ENCODE data around the gene MEGF11. TPM values are rescaled to one million over a fixed set of nuclear protein-coding genes. Genes with fewer than 3 reads are reported as not detected.
"Not testable (repeated sequence)": the region's sequence is repeated elsewhere in the genome, so short reads cannot be mapped to it uniquely, and the experiment has no call there.

MEGF11 gene
- total and polyA plus RNA-seq, 10 donors: 0.02 to 0.61 (median 0.23) TPM; not detected in 4

DNA sequence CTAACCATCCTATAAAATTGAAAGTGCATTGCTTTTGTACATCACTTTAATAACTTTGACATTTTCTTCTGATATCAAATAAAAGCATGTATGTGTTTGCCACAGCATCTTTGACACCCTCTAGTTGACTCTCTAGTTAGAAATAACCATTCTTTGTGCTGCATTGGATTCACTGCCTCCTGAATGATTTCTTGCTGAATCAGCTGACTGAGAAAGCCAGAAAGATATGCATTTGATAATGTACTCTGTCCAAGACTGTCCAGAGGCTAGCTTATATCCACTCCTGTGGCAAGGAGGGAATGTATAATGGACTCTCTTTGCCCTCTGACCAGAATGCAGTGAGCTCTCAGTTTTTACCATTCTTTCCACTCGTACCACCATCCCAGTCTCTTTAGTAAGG lies 378.1 kb downstream of the MEGF11 start:
- intact Hi-C loops (cut with DNase I; ENCODE audit: low total_unique reads): no loop called here
- peaks cover 19 to 83% (median 56%) of the 10 kb centered on the region in 6 donors for H3K4me1 ChIP-seq
- H3K4me3 ChIP-seq: no peak overlapping the region
- 84 to 90% (median 89%) methylated on average over 1 of the region's 1 CpG for WGBS, 5 donors
- H3K27me3 ChIP-seq (replicated peaks in 1 of 7): no peaks in the 10 kb centered on the region
- DNase-seq: no peak
- H3K27ac ChIP-seq: peak overlapping the region in 1 of 8 donors; percentile 11
- TF ChIP-seq, protein P1, sequence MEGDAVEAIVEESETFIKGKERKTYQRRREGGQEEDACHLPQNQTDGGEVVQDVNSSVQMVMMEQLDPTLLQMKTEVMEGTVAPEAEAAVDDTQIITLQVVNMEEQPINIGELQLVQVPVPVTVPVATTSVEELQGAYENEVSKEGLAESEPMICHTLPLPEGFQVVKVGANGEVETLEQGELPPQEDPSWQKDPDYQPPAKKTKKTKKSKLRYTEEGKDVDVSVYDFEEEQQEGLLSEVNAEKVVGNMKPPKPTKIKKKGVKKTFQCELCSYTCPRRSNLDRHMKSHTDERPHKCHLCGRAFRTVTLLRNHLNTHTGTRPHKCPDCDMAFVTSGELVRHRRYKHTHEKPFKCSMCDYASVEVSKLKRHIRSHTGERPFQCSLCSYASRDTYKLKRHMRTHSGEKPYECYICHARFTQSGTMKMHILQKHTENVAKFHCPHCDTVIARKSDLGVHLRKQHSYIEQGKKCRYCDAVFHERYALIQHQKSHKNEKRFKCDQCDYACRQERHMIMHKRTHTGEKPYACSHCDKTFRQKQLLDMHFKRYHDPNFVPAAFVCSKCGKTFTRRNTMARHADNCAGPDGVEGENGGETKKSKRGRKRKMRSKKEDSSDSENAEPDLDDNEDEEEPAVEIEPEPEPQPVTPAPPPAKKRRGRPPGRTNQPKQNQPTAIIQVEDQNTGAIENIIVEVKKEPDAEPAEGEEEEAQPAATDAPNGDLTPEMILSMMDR (IDR thresholded peaks at IDR 0.05 in 8 of 11, conservative IDR thresholded peaks at IDR 0.05 in 3 of 11): no peak
- TF ChIP-seq POLR2A (IDR thresholded peaks at IDR 0.05) (no peak), POLR2AphosphoS5 (IDR thresholded peaks at IDR 0.05) (no peak)
- no peaks in the 10 kb centered on the region for H3K9me3 ChIP-seq
- peaks cover 3 to 65% (median 40%) of the 10 kb centered on the region in 6 donors for H3K36me3 ChIP-seq

DNA sequence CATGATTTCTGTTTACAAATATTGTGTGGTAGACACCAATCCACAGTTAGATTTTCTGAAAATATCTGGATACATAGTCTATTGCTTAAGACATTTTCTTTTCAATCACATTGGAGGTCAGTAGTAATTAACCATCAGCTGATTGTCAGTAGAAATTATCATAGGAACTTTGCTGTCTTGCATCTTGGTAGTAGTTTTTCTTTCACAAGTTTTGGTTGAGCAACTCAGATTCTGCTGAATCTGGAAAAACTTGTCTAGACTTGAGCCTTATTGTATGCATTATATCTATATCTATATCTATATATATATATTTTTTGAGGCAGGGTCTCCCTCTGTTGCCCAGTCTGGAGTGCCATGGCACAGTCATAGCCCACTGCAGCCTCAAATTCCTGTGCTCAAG lies 380.3 kb downstream of the MEGF11 start:
- H3K4me1 ChIP-seq: peaks cover 19 to 84% (median 63%) of the 10 kb centered on the region in 6 donors
- peaks cover 0 to 43% (median 19%) of the 10 kb centered on the region in 6 donors for H3K36me3 ChIP-seq
- no peaks in the 10 kb centered on the region for H3K27me3 ChIP-seq (replicated peaks in 1 of 7)
- no peaks in the 10 kb centered on the region for H3K9me3 ChIP-seq
- intact Hi-C loops (cut with DNase I; ENCODE audit: low total_unique reads): no loop called here
- peak overlapping the region in 1 of 8 donors; percentile 97 for H3K4me3 ChIP-seq
- peak overlapping the region in 5 of 8 donors; percentile 9 to 99 (median 95) for H3K27ac ChIP-seq
- TF ChIP-seq POLR2A (IDR thresholded peaks at IDR 0.05) (no peak), POLR2AphosphoS5 (IDR thresholded peaks at IDR 0.05) (no peak)
- TF ChIP-seq, protein P1 (IDR thresholded peaks at IDR 0.05 in 8 of 11, conservative IDR thresholded peaks at IDR 0.05 in 3 of 11): no peak
- no peak for DNase-seq

DNA sequence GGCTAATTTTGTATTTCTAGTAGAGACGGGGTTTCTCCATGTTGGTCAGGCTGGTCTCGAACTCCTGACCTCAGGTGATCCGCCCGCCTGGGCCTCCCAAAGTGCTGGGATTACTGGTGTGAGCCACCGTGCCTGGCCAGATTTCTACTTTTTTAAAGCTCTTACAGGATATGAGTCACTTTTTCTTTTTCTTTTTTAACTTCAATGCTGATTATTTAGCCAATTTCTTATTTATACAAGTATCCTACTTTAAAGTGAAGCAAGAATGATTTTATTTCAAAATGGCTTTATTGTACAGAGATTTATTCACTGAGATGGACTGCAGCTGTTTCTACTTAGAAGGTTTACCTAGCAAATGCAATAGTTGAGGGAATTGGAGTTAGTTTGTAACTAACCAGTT lies 381.0 kb downstream of the MEGF11 start:
- Histone ChIP-seq H3K27ac (peak overlapping the region; percentile 37 to 99 (median 95)), H3K36me3 (peaks cover 0 to 36% (median 12%) of the 10 kb centered on the region in 6 donors), H3K4me3 (peak overlapping the region in 4 of 8 donors; percentile 83 to 97 (median 86)), H3K4me1 (peaks cover 19 to 81% (median 61%) of the 10 kb centered on the region in 6 donors)
- 68 to 78% (median 75%) methylated on average over 5 of the region's 5 CpGs for WGBS, 5 donors
- intact Hi-C loops (cut with DNase I; ENCODE audit: low total_unique reads); H3K9me3 ChIP-seq; H3K27me3 ChIP-seq (replicated peaks in 1 of 7); DNase-seq: not testable (repeated sequence)

DNA sequence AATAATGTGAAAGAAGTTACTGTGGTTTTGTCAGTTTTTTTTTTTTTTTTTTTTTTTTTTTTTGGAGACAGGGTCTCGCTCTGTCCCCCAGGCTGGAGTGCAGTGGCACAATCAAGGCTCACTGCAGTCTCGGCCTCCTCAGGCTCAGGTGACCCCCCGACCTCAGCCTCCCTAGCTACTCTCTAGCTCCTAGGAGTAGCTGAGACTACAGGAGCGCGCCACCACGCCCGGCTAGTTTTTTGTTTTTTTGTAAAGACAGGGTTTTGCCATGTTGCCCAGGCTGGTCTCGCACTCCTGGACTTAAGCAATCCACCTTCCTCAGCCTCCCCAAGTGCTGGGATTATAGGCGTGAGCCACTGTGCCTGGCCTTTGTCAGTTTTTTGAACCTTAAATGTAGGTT lies 381.7 kb downstream of the MEGF11 start:
- 76 to 82% (median 79%) methylated on average over 9 of the region's 9 CpGs for WGBS, 5 donors
- Histone ChIP-seq H3K4me1 (peaks cover 19 to 76% (median 54%) of the 10 kb centered on the region in 6 donors), H3K36me3 (peaks cover 0 to 29% (median 7%) of the 10 kb centered on the region in 6 donors), H3K4me3 (peak overlapping the region in 5 of 8 donors; percentile 4 to 97 (median 85)), H3K27ac (peak overlapping the region; percentile 37 to 99 (median 95))
- DNase-seq: peak; percentile 76
- intact Hi-C loops (cut with DNase I; ENCODE audit: low total_unique reads); H3K9me3 ChIP-seq; H3K27me3 ChIP-seq (replicated peaks in 1 of 7): not testable (repeated sequence)

DNA sequence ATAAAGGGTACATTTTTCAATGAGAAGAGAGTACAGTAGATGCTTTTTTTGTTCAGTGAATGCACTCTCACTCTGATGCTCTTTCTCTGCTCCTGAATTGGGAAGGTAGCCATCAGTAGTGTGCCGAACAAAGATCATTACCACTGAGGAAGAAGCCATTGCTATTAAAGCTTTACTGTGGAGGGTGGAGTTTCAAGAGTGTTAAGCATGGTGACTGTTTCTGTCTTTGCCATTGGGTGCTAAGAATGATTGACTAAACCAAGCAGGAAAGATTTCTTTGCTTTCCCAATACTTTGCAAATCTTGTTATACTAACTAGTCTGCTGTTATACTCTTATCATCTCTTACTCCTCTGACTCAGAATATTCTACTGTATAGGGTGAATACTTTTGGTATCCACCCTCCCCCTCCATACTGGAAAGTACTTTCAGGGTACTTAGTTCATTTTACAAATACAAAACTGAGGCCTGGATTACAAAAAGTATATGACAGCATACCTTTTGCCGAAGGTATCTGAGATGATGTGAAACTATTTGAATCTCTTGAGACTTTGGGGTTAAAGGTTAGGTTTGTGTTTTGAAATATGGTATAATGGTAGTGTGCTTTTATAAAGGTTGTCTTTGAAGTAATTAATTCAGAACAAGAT lies 382.5 kb downstream of the MEGF11 start:
- Histone ChIP-seq H3K27ac (peak overlapping the region; percentile 49 to 99 (median 95)), H3K27me3 (replicated peaks in 1 of 7) (no peaks in the 10 kb centered on the region), H3K4me1 (peaks cover 19 to 67% (median 49%) of the 10 kb centered on the region in 6 donors), H3K36me3 (peaks cover 0 to 20% (median 7%) of the 10 kb centered on the region in 6 donors), H3K9me3 (no peaks in the 10 kb centered on the region), H3K4me3 (peak overlapping the region; percentile 83 to 97 (median 88))
- DNase-seq: no peak
- WGBS, 5 donors: 30 to 45% (median 38%) methylated on average over 2 of the region's 2 CpGs
- intact Hi-C loops (cut with DNase I; ENCODE audit: low total_unique reads): no loop called here
- TF ChIP-seq POLR2AphosphoS5 (IDR thresholded peaks at IDR 0.05) (no peak), POLR2A (IDR thresholded peaks at IDR 0.05) (no peak)
- TF ChIP-seq, protein P1 (IDR thresholded peaks at IDR 0.05 in 8 of 11, conservative IDR thresholded peaks at IDR 0.05 in 3 of 11): no peak
